C4-2B (cell line): Measurements from ENCODE around the gene COX5A.

ENCODE experiments used
- H3K27ac ChIP-seq: fragments of 450-650 bp; 2 replicates; pipeline ENCODE4 v1.5.1; 2017
- CTCF ChIP-seq: fragments of 450-650 bp; conservative IDR thresholded peaks from 2 replicates; pipeline ENCODE4 v1.5.1; 2017; ENCODE audit warnings: mild to moderate bottlenecking
- ZFX ChIP-seq: fragments of 450-650 bp; IDR thresholded peaks from 2 replicates; pipeline ENCODE4 v1.6.1; 2017

Gene COX5A

GRCh38 chr15:74960286-74960685, 22.4 kb upstream of the COX5A start:
- no peak overlapping the region for H3K27ac ChIP-seq
- TF ChIP-seq ZFX, result no peak

- TF ChIP-seq CTCF (no peak), ZFX (no peak)
- H3K27ac ChIP-seq, result no peak overlapping the region
Measured at GRCh38 chr15:74959586-74959939, 21.7 kb upstream of the COX5A start.

- no peak overlapping the region for H3K27ac ChIP-seq
- no peak for TF ChIP-seq ZFX
- TF ChIP-seq CTCF, result no peak
Measured at GRCh38 chr15:74958908-74959585, 21.2 kb upstream of the COX5A start.

- TF ChIP-seq CTCF (no peak), ZFX (no peak)
- H3K27ac ChIP-seq, result no peak overlapping the region
Measured at GRCh38 chr15:74958320-74958907, 20.5 kb upstream of the COX5A start.

- no peak overlapping the region; the same call in 1 of the 2 replicates for H3K27ac ChIP-seq
- TF ChIP-seq CTCF (no peak), ZFX (no peak)
Measured at GRCh38 chr15:74957476-74958035, 19.7 kb upstream of the COX5A start.

GRCh38 chr15:74956648-74957475, 19.0 kb upstream of the COX5A start, which contains the start of gene RPP25:
Gene RPP25, minus strand, starts transcription at chr15:74956772. Its CDS starts 189 bp downstream, at chr15:74956583.
- peak within 1 kb of the TSS; percentile 32 for H3K27ac ChIP-seq
- TF ChIP-seq CTCF (no peak), ZFX (0 out of 2 replicates have a peak, but pooled peaks have one; percentile 10)

GRCh38 chr15:74955796-74956647, 18.1 kb upstream of the COX5A start:
- peak overlapping the region; percentile 32 for H3K27ac ChIP-seq

More at GRCh38 chr15:74955796-74956647, 18.1 kb upstream of the COX5A start:
- TF ChIP-seq CTCF (no peak), ZFX (no peak)
